Prostate gland (tissue), 2 donors: ENCODE measurements around the gene PTPRK.

Experiments
- CTCF ChIP-seq, 4 experiments: fragments of 200-600 bp in 2 of 4; fragments of 450-650 bp in 2 of 4; sonication (generic) in 2 of 4; IDR thresholded peaks; 1 replicate in 3 of 4; 2 replicates in 1 of 4; pipeline ENCODE4 v1.5.1; 2016 to 2019; ENCODE audit warnings: antibody characterized with exemption in 4 of 4, mild to moderate bottlenecking in 2 of 4, moderate library complexity in 2 of 4
- POLR2A ChIP-seq: fragments of 450-650 bp; IDR thresholded peaks from one replicate; pipeline ENCODE4 v1.6.1; 2016; ENCODE audit warnings: antibody characterized with exemption, mild to moderate bottlenecking
- POLR2AphosphoS5 ChIP-seq: sonication (generic); formaldehyde crosslinking; IDR thresholded peaks from one replicate; pipeline ENCODE4 v1.6.1; 2017; ENCODE audit warnings: antibody characterized with exemption

- TF ChIP-seq CTCF (IDR thresholded peaks at IDR 0.05) (no peak), POLR2A (no peak), POLR2AphosphoS5 (no peak)
These were observed 530.3 kb downstream of the PTPRK start for GRCh38 chr6:127990074-127990473.
